Measurements from ENCODE around the gene BCR. TPM values are rescaled to one million over a fixed set of nuclear protein-coding genes. Genes with fewer than 3 reads are reported as not detected.

BCR gene
- total RNA-seq, 1 donor, result 28.6 TPM

GRCh38 chr22:23256986-23257888 lies 76.9 kb downstream of the BCR start:
- Histone ChIP-seq H3K4me3 (ENCODE audit: insufficient read depth, low read length) (no peak overlapping the region), H3K9me3 (ENCODE audit: low read depth, low read length) (no peaks in the 10 kb centered on the region), H3K27ac (ENCODE audit: low read depth, low read length) (no peak overlapping the region), H3K27me3 (ENCODE audit: insufficient read depth, low read length) (no peaks in the 10 kb centered on the region), H4K20me1 (ENCODE audit: insufficient read depth, low read length) (peaks cover 45% of the 10 kb centered on the region), H2AFZ (ENCODE audit: low read length) (no peak overlapping the region), H3K4me2 (ENCODE audit: insufficient read depth, low read length) (no peak overlapping the region), H3K36me3 (ENCODE audit: insufficient read depth, low read length) (peaks cover 6% of the 10 kb centered on the region), H3K4me1 (ENCODE audit: insufficient read depth, low read length) (peaks cover 4% of the 10 kb centered on the region), H3K79me2 (ENCODE audit: insufficient read depth, low read length) (peaks cover 7% of the 10 kb centered on the region)
- peak; percentile 95 for DNase-seq (ENCODE audit: insufficient read length, low spot score, missing footprints)
- no peak for TF ChIP-seq CTCF (IDR thresholded peaks at IDR 0.05; ENCODE audit: extremely low read depth, low read depth, low read length)

GRCh38 chr22:23257889-23258825 lies 77.8 kb downstream of the BCR start:
- Histone ChIP-seq H4K20me1 (ENCODE audit: insufficient read depth, low read length) (peaks cover 38% of the 10 kb centered on the region), H3K79me2 (ENCODE audit: insufficient read depth, low read length) (peaks cover 5% of the 10 kb centered on the region), H3K4me1 (ENCODE audit: insufficient read depth, low read length) (peaks cover 4% of the 10 kb centered on the region), H3K4me3 (ENCODE audit: insufficient read depth, low read length) (no peak overlapping the region), H3K36me3 (ENCODE audit: insufficient read depth, low read length) (peaks cover 6% of the 10 kb centered on the region), H2AFZ (ENCODE audit: low read length) (no peak overlapping the region), H3K9me3 (ENCODE audit: low read depth, low read length) (no peaks in the 10 kb centered on the region), H3K4me2 (ENCODE audit: insufficient read depth, low read length) (no peak overlapping the region), H3K27ac (ENCODE audit: low read depth, low read length) (no peak overlapping the region), H3K27me3 (ENCODE audit: insufficient read depth, low read length) (no peaks in the 10 kb centered on the region)
- no peak for TF ChIP-seq CTCF (IDR thresholded peaks at IDR 0.05; ENCODE audit: extremely low read depth, low read depth, low read length)
- peak; percentile 80 for DNase-seq (ENCODE audit: insufficient read length, low spot score, missing footprints)

- Histone ChIP-seq H3K27me3 (ENCODE audit: insufficient read depth, low read length) (no peaks in the 10 kb centered on the region), H2AFZ (ENCODE audit: low read length) (no peak overlapping the region), H3K9me3 (ENCODE audit: low read depth, low read length) (no peaks in the 10 kb centered on the region), H3K27ac (ENCODE audit: low read depth, low read length) (no peak overlapping the region), H4K20me1 (ENCODE audit: insufficient read depth, low read length) (peaks cover 32% of the 10 kb centered on the region), H3K79me2 (ENCODE audit: insufficient read depth, low read length) (peaks cover 2% of the 10 kb centered on the region), H3K36me3 (ENCODE audit: insufficient read depth, low read length) (peaks cover 6% of the 10 kb centered on the region), H3K4me3 (ENCODE audit: insufficient read depth, low read length) (no peak overlapping the region), H3K4me2 (ENCODE audit: insufficient read depth, low read length) (no peak overlapping the region), H3K4me1 (ENCODE audit: insufficient read depth, low read length) (peaks cover 4% of the 10 kb centered on the region)
- no peak for DNase-seq (ENCODE audit: insufficient read length, low spot score, missing footprints)
- TF ChIP-seq CTCF (IDR thresholded peaks at IDR 0.05; ENCODE audit: extremely low read depth, low read depth, low read length), result no peak
Observed at GRCh38 chr22:23258826-23259170, 78.5 kb downstream of the BCR start.

Measured in osteoblast (primary cell).